NCI-H2081 (cell line): ENCODE measurements around the gene CYP24A1.

Source experiments
- DNase-seq, 2 experiments: peaks; one replicate each; lab custom pipeline; 2025; lab: John Stamatoyannopoulos, UW

Gene CYP24A1

GRCh38 chr20:54201268-54201846 is 27.6 kb upstream of the CYP24A1 start:
- no peak for DNase-seq

GRCh38 chr20:54200487-54201267 is 26.9 kb upstream of the CYP24A1 start:
- no peak for DNase-seq

- peak; percentile 33 to 39 for DNase-seq
Measured at GRCh38 chr20:54199721-54200176, 26.0 kb upstream of the CYP24A1 start.

- no peak for DNase-seq
Measured at GRCh38 chr20:54199283-54199682, 25.5 kb upstream of the CYP24A1 start.

GRCh38 chr20:54197621-54198604 is 24.1 kb upstream of the CYP24A1 start:
- DNase-seq = peak in 1 of 2 experiments; percentile 4

GRCh38 chr20:54195483-54196472 is 22.0 kb upstream of the CYP24A1 start:
- DNase-seq = no peak

GRCh38 chr20:54194724-54195438 is 21.1 kb upstream of the CYP24A1 start:
- DNase-seq = no peak

GRCh38 chr20:54193817-54194216 is 20.0 kb upstream of the CYP24A1 start:
- no peak for DNase-seq

- DNase-seq = no peak
Measured at GRCh38 chr20:54190217-54190616, 16.4 kb upstream of the CYP24A1 start.

- DNase-seq = no peak
Measured at GRCh38 chr20:54189630-54190029, 15.8 kb upstream of the CYP24A1 start.

GRCh38 chr20:54188132-54188849 is 14.5 kb upstream of the CYP24A1 start:
- no peak for DNase-seq

- no peak for DNase-seq
Measured at GRCh38 chr20:54184904-54185626, 11.3 kb upstream of the CYP24A1 start.

GRCh38 chr20:54184071-54184470 is 10.3 kb upstream of the CYP24A1 start:
- DNase-seq = no peak

- no peak for DNase-seq
Measured at GRCh38 chr20:54180931-54181330, 7.1 kb upstream of the CYP24A1 start.

GRCh38 chr20:54179946-54180345 is 6.2 kb upstream of the CYP24A1 start:
- DNase-seq = peak; percentile 11 to 16

- no peak for DNase-seq
Measured at GRCh38 chr20:54178256-54178655, 4.5 kb upstream of the CYP24A1 start.

- DNase-seq = no peak
Measured at GRCh38 chr20:54177378-54177777, 3.6 kb upstream of the CYP24A1 start.

GRCh38 chr20:54176610-54177009 is 2.8 kb upstream of the CYP24A1 start:
- no peak for DNase-seq
